Hepatic stellate cell (primary cell): ENCODE results near the gene CDH13.

Source experiments
- DNase-seq: peaks from one replicate; pipeline ENCODE4 v3.0.0; 2011; ENCODE audit warnings: low spot score

The CDH13 gene

GRCh38 chr16:83578171-83578570, 951.4 kb downstream of the CDH13 start:
- DNase-seq = no peak

DNA sequence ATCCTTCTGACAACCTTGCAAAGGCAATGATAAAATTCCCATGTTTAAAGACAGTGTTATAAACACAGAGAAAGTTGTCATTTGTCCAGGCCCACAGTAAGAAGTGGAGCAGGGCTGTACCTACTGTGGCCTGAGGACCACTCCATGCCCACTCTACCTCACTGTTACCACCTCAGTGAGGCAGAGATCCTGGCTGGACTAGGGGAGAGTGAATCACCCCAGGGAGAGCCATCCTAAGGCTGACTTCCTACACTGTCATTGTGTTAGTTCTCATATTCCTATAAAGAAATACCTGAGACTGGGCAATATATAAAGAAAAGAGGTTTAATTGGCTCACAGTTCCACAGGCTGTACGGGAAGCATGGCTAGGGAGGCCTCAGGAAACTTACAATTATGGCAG, 952.3 kb downstream of the CDH13 start:
- DNase-seq = no peak

- DNase-seq = no peak
Observed at GRCh38 chr16:83579436-83579835, 952.7 kb downstream of the CDH13 start.

DNA sequence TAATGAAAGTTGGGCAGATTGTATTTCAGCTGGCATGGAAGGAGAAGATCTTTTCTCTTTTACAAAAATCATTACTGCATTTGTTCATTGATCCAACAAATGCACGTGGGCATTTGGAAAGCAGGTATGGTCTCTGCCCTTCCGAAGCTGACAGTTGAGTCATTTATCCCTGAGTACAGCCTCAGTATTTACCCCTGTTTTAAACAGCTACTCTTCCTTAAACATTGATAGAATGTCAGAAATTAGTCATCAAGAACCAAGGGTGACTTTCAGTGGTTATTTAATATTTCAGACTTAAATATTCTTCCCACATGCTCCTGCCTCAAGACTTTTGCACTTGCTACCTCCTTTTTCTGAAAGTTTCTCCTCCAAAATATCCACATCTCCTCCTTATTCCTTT, 954.3 kb downstream of the CDH13 start:
- no peak for DNase-seq

DNA sequence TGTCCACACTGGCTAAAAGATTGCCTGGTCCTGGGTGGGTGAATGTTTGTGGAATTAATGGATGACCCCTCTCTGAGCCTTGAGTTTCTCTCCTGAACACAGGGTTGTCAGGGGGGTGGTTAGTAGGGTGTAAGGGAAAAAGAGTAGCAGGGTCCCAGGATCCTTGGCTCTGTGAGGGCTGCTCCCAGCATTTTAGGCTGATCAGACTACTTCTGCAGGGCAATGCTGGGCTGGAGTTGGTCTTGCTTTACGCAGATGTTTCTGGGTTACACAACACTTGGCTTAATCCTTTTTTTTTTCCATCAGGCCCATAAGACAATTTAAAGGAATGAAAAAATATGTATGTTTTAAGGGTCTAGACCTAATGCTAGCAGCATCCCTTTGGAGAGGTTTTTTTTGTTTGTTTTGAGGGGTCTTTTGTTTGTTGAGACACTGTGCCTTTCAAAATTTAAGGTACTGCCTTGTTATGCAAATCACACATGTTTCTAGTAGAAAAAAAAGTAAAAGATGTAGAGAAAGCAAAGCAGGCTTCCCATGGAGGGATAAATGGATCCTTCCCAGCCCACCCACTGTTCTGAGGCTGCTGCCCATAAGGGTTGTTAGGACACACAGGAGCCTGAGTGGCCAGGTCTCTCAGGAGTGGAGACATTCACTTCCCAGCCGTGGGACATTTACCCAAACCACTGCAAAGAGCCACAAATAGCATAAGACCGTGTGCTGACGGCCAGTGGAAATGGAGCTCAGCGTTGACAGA, 955.4 kb downstream of the CDH13 start:
- DNase-seq = no peak

DNA sequence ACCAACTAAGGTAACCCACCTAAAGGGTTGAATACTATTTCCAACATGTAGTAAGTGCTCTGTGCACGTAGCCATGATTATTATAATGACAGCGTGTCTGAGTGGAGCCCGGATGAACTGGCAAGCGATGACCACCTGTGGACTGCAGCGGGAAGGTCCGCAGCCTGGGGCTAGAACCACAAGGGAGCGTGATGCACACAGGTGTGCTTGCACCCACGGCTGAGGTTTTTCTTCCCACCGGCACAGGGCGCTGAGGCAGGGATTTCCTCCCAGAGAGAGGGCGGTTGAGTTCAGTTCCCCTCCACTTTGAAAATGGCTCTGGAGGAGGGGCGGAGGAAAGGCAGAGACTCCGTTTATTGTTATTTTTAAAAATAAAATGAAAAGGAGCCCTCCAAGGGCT, 959.3 kb downstream of the CDH13 start:
- no peak for DNase-seq

DNA sequence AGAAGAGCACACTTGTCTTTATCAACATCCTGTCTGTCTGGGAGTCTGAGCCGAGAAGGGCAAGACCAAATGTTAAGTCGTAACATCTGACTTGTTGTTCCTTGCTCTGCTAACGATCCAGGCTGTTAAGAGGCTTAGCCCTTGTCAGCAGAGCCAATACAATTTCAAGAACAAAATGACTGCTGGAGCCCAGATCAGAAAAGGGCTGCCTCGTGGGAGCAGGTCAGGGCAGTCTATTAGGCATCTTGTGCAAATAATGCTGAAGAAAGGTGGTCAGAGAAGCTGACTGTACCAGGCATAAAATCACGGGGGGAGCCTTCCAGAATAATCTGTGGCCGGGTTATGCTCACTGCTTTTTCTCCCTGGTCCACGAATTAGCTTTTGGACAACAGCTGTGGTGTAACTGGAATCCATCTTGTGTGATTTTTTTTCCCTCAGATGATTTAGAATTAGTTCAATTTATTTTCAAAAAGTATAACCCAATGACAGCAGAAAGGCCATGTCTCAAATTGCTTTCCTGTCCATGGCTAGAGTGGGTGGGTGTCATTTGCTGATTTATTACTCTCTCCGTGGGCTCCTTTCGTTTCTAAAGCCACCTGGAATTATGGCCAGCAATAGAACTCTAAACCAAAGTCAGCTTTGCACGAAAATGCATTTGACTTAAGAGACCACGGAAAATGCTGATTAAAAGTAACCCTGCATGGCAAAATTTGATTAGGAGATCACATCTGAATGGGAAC, 959.9 kb downstream of the CDH13 start:
- DNase-seq = no peak

- no peak for DNase-seq
Observed at GRCh38 chr16:83587201-83587600, 960.4 kb downstream of the CDH13 start.

- DNase-seq = no peak
Observed at GRCh38 chr16:83588070-83588469, 961.3 kb downstream of the CDH13 start.

GRCh38 chr16:83589576-83589975, 962.8 kb downstream of the CDH13 start:
- no peak for DNase-seq

GRCh38 chr16:83592778-83593177, 966.0 kb downstream of the CDH13 start:
- DNase-seq = no peak

GRCh38 chr16:83599789-83600462, 973.2 kb downstream of the CDH13 start:
- no peak for DNase-seq

- no peak for DNase-seq
Observed at GRCh38 chr16:83602761-83603722, 976.3 kb downstream of the CDH13 start.

GRCh38 chr16:83603723-83604570, 977.2 kb downstream of the CDH13 start:
- DNase-seq = no peak

DNA sequence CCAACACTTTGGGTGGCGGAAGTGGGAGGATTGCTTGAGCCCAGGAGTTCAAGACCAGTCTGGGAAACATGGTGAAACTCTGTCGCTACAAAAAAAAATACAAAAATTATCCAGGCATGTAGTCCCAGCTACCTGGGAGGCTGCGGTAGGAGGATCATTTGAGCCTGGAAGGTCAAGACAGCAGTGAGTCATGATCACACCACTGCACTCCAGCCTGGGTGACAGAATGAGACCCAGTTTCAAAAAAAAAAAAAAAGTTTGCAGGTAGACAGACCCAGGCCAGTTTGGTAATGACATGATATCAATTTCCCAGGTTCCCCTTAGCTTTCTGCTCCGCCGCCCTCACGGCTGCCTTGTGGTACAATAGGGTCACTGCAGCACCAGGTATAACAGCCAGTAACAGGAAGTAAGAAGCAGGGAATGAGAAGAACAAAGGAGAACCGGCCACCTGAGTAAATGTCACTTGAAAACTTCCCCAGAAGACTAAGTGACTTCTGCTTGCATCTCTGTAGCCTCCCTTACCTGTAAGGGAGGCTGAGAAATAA, 979.8 kb downstream of the CDH13 start:
- DNase-seq = no peak

DNA sequence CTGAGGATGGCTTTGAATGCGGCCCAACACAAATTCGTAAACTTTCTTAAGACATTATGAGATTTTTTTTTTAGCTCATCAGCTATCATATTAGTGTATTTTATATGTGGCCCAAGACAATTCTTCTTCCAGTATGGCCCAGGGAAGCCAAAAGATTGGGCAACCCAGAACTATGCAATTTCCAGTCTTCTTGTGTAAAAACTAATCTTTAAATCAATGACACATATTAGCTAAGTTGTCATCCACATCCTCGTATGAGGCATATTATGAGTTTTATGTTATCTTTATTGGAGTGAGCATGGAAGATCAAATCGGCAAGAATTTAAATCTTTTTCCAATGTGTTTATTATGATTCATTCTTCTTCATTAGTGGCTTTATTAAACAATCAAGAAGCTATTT, 982.4 kb downstream of the CDH13 start:
- DNase-seq = no peak

GRCh38 chr16:83615141-83615952, 988.6 kb downstream of the CDH13 start:
- DNase-seq = peak; percentile 12

DNA sequence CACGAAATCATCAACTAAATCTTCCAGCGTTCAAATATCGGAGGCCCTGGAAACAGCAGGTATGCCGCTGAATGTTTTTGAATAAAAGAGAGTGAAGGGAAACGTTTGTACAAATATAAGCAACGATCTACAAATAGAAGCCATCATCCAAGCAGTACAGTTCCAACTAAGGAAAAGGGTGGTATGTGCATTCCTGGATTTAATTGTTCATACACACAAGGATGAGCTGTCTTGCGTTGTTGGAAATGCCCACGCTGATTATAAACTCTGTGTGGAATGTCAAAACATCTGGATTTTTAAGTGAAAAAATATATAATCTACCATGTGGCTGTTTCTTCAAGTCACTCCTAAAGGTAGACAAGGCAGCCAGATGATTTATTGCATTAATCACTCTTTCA, 989.2 kb downstream of the CDH13 start:
- no peak for DNase-seq

DNA sequence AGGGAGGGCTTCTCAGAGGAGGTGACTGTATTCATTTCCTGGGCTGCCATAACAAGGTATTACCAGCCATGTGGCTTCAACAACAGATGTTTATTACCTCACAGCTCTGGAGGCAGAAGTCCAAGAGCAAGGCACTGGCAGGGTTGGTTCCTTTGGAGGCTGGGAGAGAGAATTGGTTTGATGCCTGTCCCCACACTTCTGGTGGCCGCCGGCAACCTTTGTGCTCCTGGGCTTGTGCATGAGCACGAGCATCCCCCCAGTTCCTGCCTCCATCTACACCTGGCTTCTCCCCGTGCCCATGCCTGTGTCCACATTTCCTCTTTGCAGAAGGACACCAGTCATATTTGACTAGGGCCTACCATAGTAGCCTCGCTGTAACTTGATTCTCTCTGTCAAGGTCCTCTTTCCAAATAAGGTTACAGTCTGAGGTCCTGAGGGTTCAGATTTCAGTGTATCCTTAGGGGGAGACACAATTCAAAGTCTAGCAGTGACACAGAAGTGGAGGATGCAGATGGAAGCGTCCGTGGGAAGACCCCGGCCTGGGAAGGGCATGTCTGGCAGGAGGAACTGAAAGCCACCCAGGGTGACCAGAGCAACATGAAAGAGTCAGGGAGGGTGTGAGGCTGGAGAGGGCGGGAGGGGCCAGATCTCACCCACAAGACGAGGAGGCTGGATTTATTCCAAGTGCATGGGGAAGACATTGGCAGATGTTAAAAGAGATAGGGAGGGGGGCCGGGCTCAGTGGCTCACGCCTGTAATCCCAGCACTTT, 992.8 kb downstream of the CDH13 start:
- no peak for DNase-seq
